ENCODE data around the gene FAM120C.
A peak's percentile ranks its signal among the peaks of the same experiment; 100 is the strongest.

Gene FAM120C

DNA sequence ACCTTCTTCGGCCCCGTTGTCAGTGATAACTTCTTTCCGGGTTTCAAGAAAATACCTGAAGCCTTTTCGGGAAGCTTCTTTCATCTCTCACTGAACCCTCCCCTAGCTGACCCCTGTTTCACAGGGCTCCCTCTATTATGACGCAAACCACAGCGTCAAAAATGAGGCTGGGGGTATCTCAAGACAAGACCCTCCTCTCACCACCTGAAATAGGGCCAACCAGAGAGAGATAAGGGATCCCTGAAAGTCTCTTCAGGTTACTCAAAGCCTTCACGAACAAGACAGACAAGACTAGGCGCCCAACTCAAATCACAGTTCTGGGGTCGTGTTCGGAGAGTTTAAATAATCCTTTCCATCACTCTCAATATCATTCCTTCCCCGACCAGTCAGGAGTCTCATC lies 140.0 kb downstream of the FAM120C start:
- peaks cover 11% of the 10 kb centered on the region for H3K79me2 ChIP-seq (ENCODE audit: low read length)

DNA sequence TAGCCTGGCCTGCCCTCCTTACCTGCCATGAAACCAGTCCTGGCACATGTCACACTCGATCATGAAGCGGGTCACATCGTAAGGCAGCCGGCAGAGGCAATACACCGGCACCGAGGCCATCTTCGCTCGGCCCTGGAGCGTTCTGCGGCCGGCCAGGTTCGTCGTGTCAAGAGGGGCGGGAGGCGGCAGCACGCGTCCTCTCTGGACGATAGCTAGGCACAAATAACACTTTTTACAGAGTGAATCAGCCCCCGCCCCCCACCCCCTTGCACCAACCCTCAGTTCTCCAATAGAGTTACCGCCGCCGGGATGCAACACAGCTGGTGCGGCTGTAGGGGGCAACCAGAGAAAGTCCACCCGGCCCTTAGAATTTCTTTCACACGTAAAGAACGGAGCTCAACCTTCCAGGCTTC lies 140.4 kb downstream of the FAM120C start:
- H3K27ac ChIP-seq (ENCODE audit: low read length), result peak overlapping the region; percentile 8; the same call in 1 of the 2 replicates
- peaks cover 5% of the 10 kb centered on the region; the same call in 1 of the 2 replicates for H3K4me1 ChIP-seq (ENCODE audit: low read length)
- no peak for TF ChIP-seq EZH2phosphoT487 (IDR thresholded peaks at IDR 0.05; ENCODE audit: low read length)
- TF ChIP-seq, protein P1, sequence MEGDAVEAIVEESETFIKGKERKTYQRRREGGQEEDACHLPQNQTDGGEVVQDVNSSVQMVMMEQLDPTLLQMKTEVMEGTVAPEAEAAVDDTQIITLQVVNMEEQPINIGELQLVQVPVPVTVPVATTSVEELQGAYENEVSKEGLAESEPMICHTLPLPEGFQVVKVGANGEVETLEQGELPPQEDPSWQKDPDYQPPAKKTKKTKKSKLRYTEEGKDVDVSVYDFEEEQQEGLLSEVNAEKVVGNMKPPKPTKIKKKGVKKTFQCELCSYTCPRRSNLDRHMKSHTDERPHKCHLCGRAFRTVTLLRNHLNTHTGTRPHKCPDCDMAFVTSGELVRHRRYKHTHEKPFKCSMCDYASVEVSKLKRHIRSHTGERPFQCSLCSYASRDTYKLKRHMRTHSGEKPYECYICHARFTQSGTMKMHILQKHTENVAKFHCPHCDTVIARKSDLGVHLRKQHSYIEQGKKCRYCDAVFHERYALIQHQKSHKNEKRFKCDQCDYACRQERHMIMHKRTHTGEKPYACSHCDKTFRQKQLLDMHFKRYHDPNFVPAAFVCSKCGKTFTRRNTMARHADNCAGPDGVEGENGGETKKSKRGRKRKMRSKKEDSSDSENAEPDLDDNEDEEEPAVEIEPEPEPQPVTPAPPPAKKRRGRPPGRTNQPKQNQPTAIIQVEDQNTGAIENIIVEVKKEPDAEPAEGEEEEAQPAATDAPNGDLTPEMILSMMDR (IDR thresholded peaks at IDR 0.05; ENCODE audit: low read length), result peak; percentile 19
- no peaks in the 10 kb centered on the region for H4K20me1 ChIP-seq (ENCODE audit: insufficient read depth, low read length)
- H2AFZ ChIP-seq (ENCODE audit: low read length), result no peak overlapping the region
- peak overlapping the region; percentile 76 for H3K4me2 ChIP-seq (ENCODE audit: low read depth, low read length)
- no peaks in the 10 kb centered on the region for H3K9me3 ChIP-seq (replicated peaks; ENCODE audit: insufficient read depth, low read length)
- DNase-seq, result peak; percentile 51
- H3K79me2 ChIP-seq (ENCODE audit: low read length), result peaks cover 11% of the 10 kb centered on the region
- no peaks in the 10 kb centered on the region for H3K9me2 ChIP-seq (replicated peaks; ENCODE audit: insufficient read depth, low read length)
- peak overlapping the region; percentile 79 for H3K4me3 ChIP-seq (ENCODE audit: low read length)
- peak overlapping the region; percentile 91; the same call in 1 of the 2 replicates for H3K9ac ChIP-seq (ENCODE audit: low read length)
- peaks cover 9% of the 10 kb centered on the region for H3F3A ChIP-seq (ENCODE audit: insufficient read depth, low read length)
- H3K27me3 ChIP-seq (replicated peaks; ENCODE audit: insufficient read depth, low read length), result no peaks in the 10 kb centered on the region
- H3K36me3 ChIP-seq (replicated peaks; ENCODE audit: insufficient read depth, low read length), result no peaks in the 10 kb centered on the region

More for the DNA sequence above, 140.0 kb downstream of the FAM120C start:
- no peak for DNase-seq
- H3K4me2 ChIP-seq (ENCODE audit: low read depth, low read length), result peak overlapping the region; percentile 76
- H3K27ac ChIP-seq (ENCODE audit: low read length), result peak overlapping the region; percentile 91; the same call in 1 of the 2 replicates
- no peaks in the 10 kb centered on the region for H3K27me3 ChIP-seq (replicated peaks; ENCODE audit: insufficient read depth, low read length)
- peaks cover 5% of the 10 kb centered on the region; the same call in 1 of the 2 replicates for H3K4me1 ChIP-seq (ENCODE audit: low read length)
- no peaks in the 10 kb centered on the region for H3K36me3 ChIP-seq (replicated peaks; ENCODE audit: insufficient read depth, low read length)
- no peaks in the 10 kb centered on the region for H3K9me3 ChIP-seq (replicated peaks; ENCODE audit: insufficient read depth, low read length)
- H4K20me1 ChIP-seq (ENCODE audit: insufficient read depth, low read length), result no peaks in the 10 kb centered on the region
- no peaks in the 10 kb centered on the region for H3K9me2 ChIP-seq (replicated peaks; ENCODE audit: insufficient read depth, low read length)
- peak overlapping the region; percentile 82 for H2AFZ ChIP-seq (ENCODE audit: low read length)
- peak overlapping the region; percentile 91 for H3K9ac ChIP-seq (ENCODE audit: low read length)
- TF ChIP-seq, protein P1 (IDR thresholded peaks at IDR 0.05; ENCODE audit: low read length), result no peak
- TF ChIP-seq EZH2phosphoT487 (IDR thresholded peaks at IDR 0.05; ENCODE audit: low read length), result no peak
- TF ChIP-seq EZH2 (optimal IDR thresholded peaks at IDR 0.05; ENCODE audit: low read depth, low read length), result no peak
- H3K4me3 ChIP-seq (ENCODE audit: low read length), result peak overlapping the region; percentile 79
- H3F3A ChIP-seq (ENCODE audit: insufficient read depth, low read length), result peaks cover 9% of the 10 kb centered on the region

DNA sequence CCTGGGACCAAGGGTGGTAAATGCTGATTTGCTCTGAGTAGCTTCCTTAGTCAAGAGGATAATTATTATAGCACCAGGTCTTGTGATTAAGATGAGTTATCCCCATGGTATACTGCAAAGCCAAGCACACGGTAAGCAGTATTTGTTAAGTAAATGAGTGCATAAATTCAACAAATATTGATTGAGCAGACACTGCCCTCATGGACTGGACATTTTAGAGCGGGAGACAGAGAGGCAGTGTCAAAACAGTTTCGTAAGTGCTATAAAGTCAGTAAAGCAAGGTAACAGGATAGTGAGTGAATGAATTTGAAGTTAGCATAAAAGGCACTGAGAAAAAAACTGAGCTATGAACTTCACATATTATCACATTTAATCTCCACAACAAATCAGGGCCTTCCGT lies 152.7 kb downstream of the FAM120C start:
- Histone ChIP-seq H3K4me2 (ENCODE audit: low read depth, low read length) (no peak overlapping the region), H3K79me2 (ENCODE audit: low read length) (no peaks in the 10 kb centered on the region), H3K4me3 (ENCODE audit: low read length) (no peak overlapping the region), H3K36me3 (replicated peaks; ENCODE audit: insufficient read depth, low read length) (no peaks in the 10 kb centered on the region), H3F3A (ENCODE audit: insufficient read depth, low read length) (no peaks in the 10 kb centered on the region), H3K9ac (ENCODE audit: low read length) (no peak overlapping the region), H4K20me1 (ENCODE audit: insufficient read depth, low read length) (no peaks in the 10 kb centered on the region), H3K4me1 (ENCODE audit: low read length) (no peaks in the 10 kb centered on the region), H3K9me2 (replicated peaks; ENCODE audit: insufficient read depth, low read length) (no peaks in the 10 kb centered on the region), H2AFZ (ENCODE audit: low read length) (no peak overlapping the region), H3K27ac (ENCODE audit: low read length) (no peak overlapping the region), H3K9me3 (replicated peaks; ENCODE audit: insufficient read depth, low read length) (no peaks in the 10 kb centered on the region), H3K27me3 (replicated peaks; ENCODE audit: insufficient read depth, low read length) (no peaks in the 10 kb centered on the region)
- TF ChIP-seq EZH2 (optimal IDR thresholded peaks at IDR 0.05; ENCODE audit: low read depth, low read length) (no peak), EZH2phosphoT487 (IDR thresholded peaks at IDR 0.05; ENCODE audit: low read length) (no peak)
- TF ChIP-seq, protein P1 (IDR thresholded peaks at IDR 0.05; ENCODE audit: low read length), result no peak
- DNase-seq, result no peak

Data from MM.1S (cell line).